ENCODE data around the gene IFT80.

DNA sequence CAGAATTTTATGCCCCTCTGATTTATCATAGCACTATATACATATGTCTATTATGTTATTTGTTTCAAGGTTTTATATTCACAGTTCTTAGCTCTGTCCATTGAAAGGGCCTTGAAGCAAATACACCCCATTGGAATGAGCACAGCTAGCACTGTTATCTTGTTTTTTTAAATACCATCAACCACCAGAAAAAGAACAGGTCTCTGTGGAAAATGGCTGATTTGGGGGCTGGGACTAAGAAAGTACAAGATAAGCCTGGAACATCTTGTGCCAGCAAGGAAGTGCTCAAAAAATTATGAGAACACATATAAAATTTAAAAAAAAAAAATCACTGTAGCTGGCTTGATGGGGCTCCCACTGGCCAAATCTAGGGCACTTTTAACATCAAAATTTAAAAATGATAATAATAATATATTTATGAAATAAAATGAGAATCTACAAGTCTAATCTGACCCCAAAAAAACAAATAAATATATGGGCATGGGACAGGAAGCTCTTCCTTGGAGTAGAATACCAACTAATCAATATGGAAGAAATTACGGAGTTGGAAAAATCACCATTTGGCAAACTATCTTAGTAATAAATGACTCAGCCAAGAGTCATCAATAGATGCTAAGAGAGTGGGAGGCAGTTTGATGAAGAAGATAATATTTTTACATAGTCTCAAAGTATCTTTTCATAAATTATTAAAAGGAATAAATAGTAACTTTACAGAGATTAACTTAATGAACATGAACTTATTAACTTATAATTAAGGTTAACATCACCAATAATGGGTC, 20.5 kb downstream of the IFT80 start:
- TF ChIP-seq, protein P1, sequence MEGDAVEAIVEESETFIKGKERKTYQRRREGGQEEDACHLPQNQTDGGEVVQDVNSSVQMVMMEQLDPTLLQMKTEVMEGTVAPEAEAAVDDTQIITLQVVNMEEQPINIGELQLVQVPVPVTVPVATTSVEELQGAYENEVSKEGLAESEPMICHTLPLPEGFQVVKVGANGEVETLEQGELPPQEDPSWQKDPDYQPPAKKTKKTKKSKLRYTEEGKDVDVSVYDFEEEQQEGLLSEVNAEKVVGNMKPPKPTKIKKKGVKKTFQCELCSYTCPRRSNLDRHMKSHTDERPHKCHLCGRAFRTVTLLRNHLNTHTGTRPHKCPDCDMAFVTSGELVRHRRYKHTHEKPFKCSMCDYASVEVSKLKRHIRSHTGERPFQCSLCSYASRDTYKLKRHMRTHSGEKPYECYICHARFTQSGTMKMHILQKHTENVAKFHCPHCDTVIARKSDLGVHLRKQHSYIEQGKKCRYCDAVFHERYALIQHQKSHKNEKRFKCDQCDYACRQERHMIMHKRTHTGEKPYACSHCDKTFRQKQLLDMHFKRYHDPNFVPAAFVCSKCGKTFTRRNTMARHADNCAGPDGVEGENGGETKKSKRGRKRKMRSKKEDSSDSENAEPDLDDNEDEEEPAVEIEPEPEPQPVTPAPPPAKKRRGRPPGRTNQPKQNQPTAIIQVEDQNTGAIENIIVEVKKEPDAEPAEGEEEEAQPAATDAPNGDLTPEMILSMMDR (IDR thresholded peaks at IDR 0.05; ENCODE audit: low read length) = no peak
- no peak for TF ChIP-seq EZH2 (IDR thresholded peaks at IDR 0.05; ENCODE audit: borderline replicate concordance, low read length)

Data from OCI-LY1 (cell line).